ENCODE data around the gene ECE2. TPM values are rescaled to one million over a fixed set of nuclear protein-coding genes. Genes with fewer than 3 reads are reported as not detected.

Gene ECE2
- total and polyA plus RNA-seq, 10 of the 15 experiments (the other 5 are each of a cell fraction or from before 2014, with no cell fraction given) = not detected

DNA sequence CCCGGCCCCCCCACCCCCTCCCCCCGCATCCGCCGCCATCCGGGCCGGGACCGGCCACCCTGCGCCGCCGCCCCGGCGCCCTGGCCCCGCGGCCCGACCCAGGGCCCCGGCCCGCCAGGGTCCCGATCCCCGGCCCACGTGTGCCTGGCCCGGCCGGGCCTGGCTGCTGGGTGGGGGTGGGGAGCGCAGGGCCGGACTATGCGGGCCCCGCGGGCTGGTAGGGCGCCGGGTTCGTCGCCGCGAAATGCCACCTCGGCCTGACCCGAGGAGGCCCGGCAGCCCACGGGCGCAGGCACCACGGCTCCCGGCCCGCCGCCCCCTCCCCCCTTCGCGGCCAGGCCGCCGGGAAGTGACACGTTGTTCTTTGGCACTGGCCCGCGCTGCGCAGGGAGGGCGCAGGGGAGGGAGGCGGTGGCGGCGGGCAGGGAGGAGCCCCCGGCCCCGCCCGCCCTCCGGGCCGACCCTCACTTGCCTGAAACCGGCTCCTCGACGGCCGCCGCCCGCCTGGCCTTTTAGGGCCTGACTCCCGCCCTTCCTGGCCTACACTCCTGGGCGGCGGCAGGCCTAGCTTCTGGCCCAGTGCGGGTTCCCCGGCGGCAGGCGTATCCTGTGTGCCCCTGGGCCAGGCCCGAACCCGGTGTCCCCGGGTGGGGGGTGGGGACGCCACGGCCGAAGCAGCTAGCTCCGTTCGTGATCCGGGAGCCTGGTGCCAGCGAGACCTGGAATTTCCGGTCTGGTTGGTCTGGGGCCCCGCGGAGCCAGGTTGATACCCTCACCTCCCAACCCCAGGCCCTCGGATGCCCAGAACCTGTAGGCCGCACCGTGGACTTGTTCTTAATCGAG lies 39.1 kb downstream of the ECE2 start (continued):
- TF ChIP-seq TCF3 (IDR thresholded peaks at IDR 0.05; ENCODE audit: borderline replicate concordance, insufficient read depth, low read depth, low read length) (no peak), NR2C2 (IDR thresholded peaks at IDR 0.05; ENCODE audit: borderline replicate concordance, control insufficient read depth, insufficient read length, low read depth) (no peak), CREM (IDR thresholded peaks at IDR 0.05; ENCODE audit: low read depth) (no peak), POU2F2 (IDR thresholded peaks at IDR 0.05; ENCODE audit: borderline replicate concordance, low read depth, low read length) (no peak), CHD2 (IDR thresholded peaks at IDR 0.05; ENCODE audit: borderline replicate concordance, low read depth, low read length) (no peak), TCF7 (IDR thresholded peaks at IDR 0.05; ENCODE audit: borderline replicate concordance) (no peak), RBBP5 (conservative IDR thresholded peaks at IDR 0.05) (no peak), BRCA1 (IDR thresholded peaks at IDR 0.05; ENCODE audit: low read depth, low read length) (no peak), POLR2AphosphoS2 (IDR thresholded peaks at IDR 0.05; ENCODE audit: low read depth, low read length) (0 out of 2 replicates have a peak, but pooled peaks have one; percentile 13), POLR2AphosphoS5 (IDR thresholded peaks at IDR 0.05; ENCODE audit: low read length) (peak; percentile 2; the same call in 1 of the 2 replicates), GATAD2B (conservative IDR thresholded peaks at IDR 0.05; ENCODE audit: low read depth) (peak; percentile 81), CBX5 (IDR thresholded peaks at IDR 0.05; ENCODE audit: low read depth) (no peak), GABPA (IDR thresholded peaks at IDR 0.05; ENCODE audit: low read depth) (no peak), ATF7 (IDR thresholded peaks at IDR 0.05; ENCODE audit: low read depth) (no peak), STAT1 (conservative IDR thresholded peaks at IDR 0.05) (no peak), JUNB (IDR thresholded peaks at IDR 0.05) (no peak), ETV6 (conservative IDR thresholded peaks at IDR 0.05 in 1 of 2, IDR thresholded peaks at IDR 0.05 in 1 of 2; ENCODE audit: borderline replicate concordance in 1 of 2, low read depth in 1 of 2) (no peak)
- TF ChIP-seq, protein P1, sequence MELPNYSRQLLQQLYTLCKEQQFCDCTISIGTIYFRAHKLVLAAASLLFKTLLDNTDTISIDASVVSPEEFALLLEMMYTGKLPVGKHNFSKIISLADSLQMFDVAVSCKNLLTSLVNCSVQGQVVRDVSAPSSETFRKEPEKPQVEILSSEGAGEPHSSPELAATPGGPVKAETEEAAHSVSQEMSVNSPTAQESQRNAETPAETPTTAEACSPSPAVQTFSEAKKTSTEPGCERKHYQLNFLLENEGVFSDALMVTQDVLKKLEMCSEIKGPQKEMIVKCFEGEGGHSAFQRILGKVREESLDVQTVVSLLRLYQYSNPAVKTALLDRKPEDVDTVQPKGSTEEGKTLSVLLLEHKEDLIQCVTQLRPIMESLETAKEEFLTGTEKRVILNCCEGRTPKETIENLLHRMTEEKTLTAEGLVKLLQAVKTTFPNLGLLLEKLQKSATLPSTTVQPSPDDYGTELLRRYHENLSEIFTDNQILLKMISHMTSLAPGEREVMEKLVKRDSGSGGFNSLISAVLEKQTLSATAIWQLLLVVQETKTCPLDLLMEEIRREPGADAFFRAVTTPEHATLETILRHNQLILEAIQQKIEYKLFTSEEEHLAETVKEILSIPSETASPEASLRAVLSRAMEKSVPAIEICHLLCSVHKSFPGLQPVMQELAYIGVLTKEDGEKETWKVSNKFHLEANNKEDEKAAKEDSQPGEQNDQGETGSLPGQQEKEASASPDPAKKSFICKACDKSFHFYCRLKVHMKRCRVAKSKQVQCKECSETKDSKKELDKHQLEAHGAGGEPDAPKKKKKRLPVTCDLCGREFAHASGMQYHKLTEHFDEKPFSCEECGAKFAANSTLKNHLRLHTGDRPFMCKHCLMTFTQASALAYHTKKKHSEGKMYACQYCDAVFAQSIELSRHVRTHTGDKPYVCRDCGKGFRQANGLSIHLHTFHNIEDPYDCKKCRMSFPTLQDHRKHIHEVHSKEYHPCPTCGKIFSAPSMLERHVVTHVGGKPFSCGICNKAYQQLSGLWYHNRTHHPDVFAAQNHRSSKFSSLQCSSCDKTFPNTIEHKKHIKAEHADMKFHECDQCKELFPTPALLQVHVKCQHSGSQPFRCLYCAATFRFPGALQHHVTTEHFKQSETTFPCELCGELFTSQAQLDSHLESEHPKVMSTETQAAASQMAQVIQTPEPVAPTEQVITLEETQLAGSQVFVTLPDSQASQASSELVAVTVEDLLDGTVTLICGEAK (IDR thresholded peaks at IDR 0.05; ENCODE audit: borderline replicate concordance) = no peak
- TF ChIP-seq, protein P2, sequence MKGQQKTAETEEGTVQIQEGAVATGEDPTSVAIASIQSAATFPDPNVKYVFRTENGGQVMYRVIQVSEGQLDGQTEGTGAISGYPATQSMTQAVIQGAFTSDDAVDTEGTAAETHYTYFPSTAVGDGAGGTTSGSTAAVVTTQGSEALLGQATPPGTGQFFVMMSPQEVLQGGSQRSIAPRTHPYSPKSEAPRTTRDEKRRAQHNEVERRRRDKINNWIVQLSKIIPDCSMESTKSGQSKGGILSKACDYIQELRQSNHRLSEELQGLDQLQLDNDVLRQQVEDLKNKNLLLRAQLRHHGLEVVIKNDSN (IDR thresholded peaks at IDR 0.05; ENCODE audit: borderline replicate concordance, extremely low read length, insufficient read depth, low read depth, low read length) = no peak
- TF ChIP-seq, protein P3, sequence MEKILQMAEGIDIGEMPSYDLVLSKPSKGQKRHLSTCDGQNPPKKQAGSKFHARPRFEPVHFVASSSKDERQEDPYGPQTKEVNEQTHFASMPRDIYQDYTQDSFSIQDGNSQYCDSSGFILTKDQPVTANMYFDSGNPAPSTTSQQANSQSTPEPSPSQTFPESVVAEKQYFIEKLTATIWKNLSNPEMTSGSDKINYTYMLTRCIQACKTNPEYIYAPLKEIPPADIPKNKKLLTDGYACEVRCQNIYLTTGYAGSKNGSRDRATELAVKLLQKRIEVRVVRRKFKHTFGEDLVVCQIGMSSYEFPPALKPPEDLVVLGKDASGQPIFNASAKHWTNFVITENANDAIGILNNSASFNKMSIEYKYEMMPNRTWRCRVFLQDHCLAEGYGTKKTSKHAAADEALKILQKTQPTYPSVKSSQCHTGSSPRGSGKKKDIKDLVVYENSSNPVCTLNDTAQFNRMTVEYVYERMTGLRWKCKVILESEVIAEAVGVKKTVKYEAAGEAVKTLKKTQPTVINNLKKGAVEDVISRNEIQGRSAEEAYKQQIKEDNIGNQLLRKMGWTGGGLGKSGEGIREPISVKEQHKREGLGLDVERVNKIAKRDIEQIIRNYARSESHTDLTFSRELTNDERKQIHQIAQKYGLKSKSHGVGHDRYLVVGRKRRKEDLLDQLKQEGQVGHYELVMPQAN (conservative IDR thresholded peaks at IDR 0.05) = peak; percentile 60; the same call in 1 of the 2 replicates
- TF ChIP-seq, protein P4, sequence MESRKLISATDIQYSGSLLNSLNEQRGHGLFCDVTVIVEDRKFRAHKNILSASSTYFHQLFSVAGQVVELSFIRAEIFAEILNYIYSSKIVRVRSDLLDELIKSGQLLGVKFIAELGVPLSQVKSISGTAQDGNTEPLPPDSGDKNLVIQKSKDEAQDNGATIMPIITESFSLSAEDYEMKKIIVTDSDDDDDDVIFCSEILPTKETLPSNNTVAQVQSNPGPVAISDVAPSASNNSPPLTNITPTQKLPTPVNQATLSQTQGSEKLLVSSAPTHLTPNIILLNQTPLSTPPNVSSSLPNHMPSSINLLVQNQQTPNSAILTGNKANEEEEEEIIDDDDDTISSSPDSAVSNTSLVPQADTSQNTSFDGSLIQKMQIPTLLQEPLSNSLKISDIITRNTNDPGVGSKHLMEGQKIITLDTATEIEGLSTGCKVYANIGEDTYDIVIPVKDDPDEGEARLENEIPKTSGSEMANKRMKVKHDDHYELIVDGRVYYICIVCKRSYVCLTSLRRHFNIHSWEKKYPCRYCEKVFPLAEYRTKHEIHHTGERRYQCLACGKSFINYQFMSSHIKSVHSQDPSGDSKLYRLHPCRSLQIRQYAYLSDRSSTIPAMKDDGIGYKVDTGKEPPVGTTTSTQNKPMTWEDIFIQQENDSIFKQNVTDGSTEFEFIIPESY (IDR thresholded peaks at IDR 0.05) = no peak
